Neutrophil (primary cell): ENCODE measurements around the gene IKZF3.

ENCODE experiments used
- H3K27ac ChIP-seq: fragments of 200-600 bp; sonication (generic); 2 replicates; pipeline ENCODE4 v1.5.1; 2016; ENCODE audit warnings: mild to moderate bottlenecking, moderate library complexity
- H3K27me3 ChIP-seq: fragments of 200-600 bp; sonication (generic); 2 replicates; pipeline ENCODE4 v1.6.0; 2016; ENCODE audit warnings: mild to moderate bottlenecking
- H3K36me3 ChIP-seq: fragments of 200-600 bp; sonication (generic); 2 replicates; pipeline ENCODE4 v1.5.1; 2017
- H3K4me1 ChIP-seq, 2 experiments: fragments of 200-600 bp in 1 of 2; sonication (generic) in 1 of 2; 1 replicate in 1 of 2; 2 replicates in 1 of 2; pipeline versions ENCODE4 v1.5.1 to v1.6.1; 2013 to 2016; ENCODE audit warnings: low read depth in 1 of 2, low read length in 1 of 2, mild to moderate bottlenecking in 1 of 2, moderate library complexity in 1 of 2; ENCODE audit not compliant: control insufficient read depth in 1 of 2, insufficient read depth in 1 of 2
- H3K4me3 ChIP-seq, 2 experiments: fragments of 200-600 bp in 1 of 2; sonication (generic) in 1 of 2; 1 replicate in 1 of 2; 2 replicates in 1 of 2; pipeline ENCODE4 v1.5.1; 2013 to 2016; ENCODE audit warnings: low read depth in 1 of 2, low read length in 1 of 2, mild to moderate bottlenecking in 1 of 2, moderate library complexity in 1 of 2
- H3K9me3 ChIP-seq: fragments of 200-600 bp; sonication (generic); 2 replicates; pipeline ENCODE4 v1.5.1; 2016
- CTCF ChIP-seq: fragments of 200-600 bp; sonication (generic); IDR thresholded peaks from 2 replicates; pipeline ENCODE4 v1.5.1; 2016; ENCODE audit warnings: antibody characterized with exemption

IKZF3 gene

GRCh38 chr17:39871801-39872200 lies 7.7 kb upstream of the IKZF3 start:
- Histone ChIP-seq H3K27me3 (peaks cover 89% of the 10 kb centered on the region), H3K27ac (no peak overlapping the region)
- TF ChIP-seq CTCF = no peak

GRCh38 chr17:39870776-39871175 lies 6.7 kb upstream of the IKZF3 start:
- no peak for TF ChIP-seq CTCF
- H3K9me3 ChIP-seq = no peaks in the 10 kb centered on the region
- no peak overlapping the region for H3K27ac ChIP-seq

More at GRCh38 chr17:39871801-39872200, 7.7 kb upstream of the IKZF3 start:
- Histone ChIP-seq H3K4me1 (no peaks in the 10 kb centered on the region), H3K4me3 (no peak overlapping the region), H3K36me3 (no peaks in the 10 kb centered on the region), H3K9me3 (no peaks in the 10 kb centered on the region)

GRCh38 chr17:39868554-39868942 lies 4.4 kb upstream of the IKZF3 start:
- no peaks in the 10 kb centered on the region for H3K9me3 ChIP-seq
- no peak overlapping the region for H3K27ac ChIP-seq
- H3K27me3 ChIP-seq = peaks cover 100% of the 10 kb centered on the region
- peaks cover 0 to 8% of the 10 kb centered on the region in 2 experiments for H3K4me1 ChIP-seq
- H3K36me3 ChIP-seq = no peaks in the 10 kb centered on the region
- no peak for TF ChIP-seq CTCF
- H3K4me3 ChIP-seq = no peak overlapping the region

More at GRCh38 chr17:39870776-39871175, 6.7 kb upstream of the IKZF3 start:
- no peak overlapping the region for H3K4me3 ChIP-seq
- H3K4me1 ChIP-seq = no peaks in the 10 kb centered on the region
- no peaks in the 10 kb centered on the region for H3K36me3 ChIP-seq
- H3K27me3 ChIP-seq = peaks cover 89% of the 10 kb centered on the region

- peaks cover 100% of the 10 kb centered on the region for H3K27me3 ChIP-seq
- H3K27ac ChIP-seq = no peak within 1 kb of the TSS
- no peaks in the 10 kb centered on the region for H3K36me3 ChIP-seq
- peaks cover 0 to 8% of the 10 kb centered on the region in 2 experiments for H3K4me1 ChIP-seq
- no peak within 1 kb of the TSS for H3K4me3 ChIP-seq
- no peaks in the 10 kb centered on the region for H3K9me3 ChIP-seq
- no peak for TF ChIP-seq CTCF
Observed at GRCh38 chr17:39867880-39868553, 3.9 kb upstream of the IKZF3 start, which contains the start of gene ZPBP2. TSS of gene ZPBP2 (plus strand) at chr17:39868202. CDS start at chr17:39868355, 153 bp downstream.

- H3K4me1 ChIP-seq = peaks cover 0 to 8% of the 10 kb centered on the region in 2 experiments
- H3K27me3 ChIP-seq = peaks cover 100% of the 10 kb centered on the region
- TF ChIP-seq CTCF = no peak
- no peak overlapping the region for H3K4me3 ChIP-seq
- no peak overlapping the region for H3K27ac ChIP-seq
- H3K36me3 ChIP-seq = no peaks in the 10 kb centered on the region
- H3K9me3 ChIP-seq = no peaks in the 10 kb centered on the region
Observed at GRCh38 chr17:39867084-39867879, 3.2 kb upstream of the IKZF3 start.
